Stimulated activated CD8-positive, alpha-beta memory T cell treated with anti-CD3 and anti-CD28 coated beads, Interleukin-7, amount 100 ng/mL, for 24 hours (primary cell): ENCODE measurements around the gene ZNF302.
"Not testable (repeated sequence)": the region's sequence is repeated elsewhere in the genome, so short reads cannot be mapped to it uniquely, and the experiment has no call there.

Experiments
- DNase-seq: peaks from one replicate; pipeline ENCODE4 v3.0.0-alpha.2; 2020; ENCODE audit warnings: low read depth

The ZNF302 gene

DNA sequence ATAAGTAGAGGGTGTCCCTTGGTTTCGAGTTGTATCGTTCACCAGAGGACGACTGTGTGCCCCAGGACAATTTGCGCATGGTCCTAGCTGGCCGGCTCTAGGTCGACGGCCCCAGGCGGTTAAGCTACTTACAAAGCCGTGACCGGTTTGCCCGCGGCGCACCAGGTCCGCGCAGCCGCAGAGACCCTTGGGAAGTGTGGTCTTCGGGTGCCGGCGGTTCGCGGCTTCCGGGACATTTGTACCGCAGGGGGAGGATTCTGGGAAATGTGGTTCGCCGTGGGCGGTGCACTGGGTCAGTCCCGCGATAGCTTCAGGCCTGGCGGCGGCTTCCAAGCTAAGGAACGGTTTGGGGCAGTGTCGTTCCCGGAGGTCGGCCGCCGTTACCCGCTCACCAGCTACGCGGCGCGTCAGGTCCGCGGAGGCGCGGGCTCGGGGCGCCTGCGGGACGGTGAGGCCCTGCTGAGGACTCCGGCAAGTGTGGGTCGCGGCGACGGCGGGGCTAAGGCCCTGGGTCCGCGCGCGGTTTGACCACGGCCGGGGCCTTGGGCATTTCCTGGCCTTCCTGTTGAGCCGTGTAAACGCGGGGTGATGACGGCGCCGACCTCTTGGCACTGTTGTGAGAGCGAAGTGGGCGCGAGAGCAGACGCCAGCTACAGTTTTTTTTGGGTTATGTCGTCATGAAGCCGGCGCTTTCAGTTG is at the start of gene ZNF302:
Gene ZNF302, plus strand, starts transcription at position 293 of the 699 bp plus-strand sequence. CDS start 1,127 bp downstream, outside the sequence.
- peak; percentile 93 for DNase-seq

GRCh38 chr19:34633802-34634201 is 43.7 kb upstream of the ZNF302 start:
- DNase-seq: no peak

DNA sequence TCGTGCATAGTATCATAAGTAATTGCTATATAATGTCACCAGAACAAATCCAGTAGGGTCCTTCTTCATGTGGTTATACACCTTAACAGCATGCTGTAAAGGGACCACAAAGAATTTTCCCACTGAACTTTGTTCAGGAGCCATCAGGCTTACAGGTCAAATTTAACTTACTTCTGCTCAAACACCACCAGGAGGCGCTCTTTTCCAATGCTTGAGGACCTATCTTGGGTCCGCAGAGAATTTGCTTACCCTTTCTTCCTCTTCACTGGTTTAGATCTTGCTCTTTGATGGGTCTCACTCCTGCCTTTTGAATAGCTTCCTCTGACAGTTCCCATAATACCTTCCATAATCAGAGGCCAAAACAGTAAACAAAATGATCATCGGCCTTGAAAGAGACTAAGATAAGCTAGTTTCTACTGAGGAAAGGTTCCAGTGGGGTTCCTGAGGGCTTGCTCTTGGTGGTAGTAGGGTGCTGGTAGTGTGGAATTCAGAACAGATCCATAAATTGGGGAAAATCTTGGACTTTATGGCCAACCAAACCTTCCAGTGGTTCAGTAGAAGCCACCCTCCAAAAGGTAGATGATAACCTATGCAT is 37.9 kb upstream of the ZNF302 start:
- DNase-seq: peak; percentile 28

GRCh38 chr19:34642241-34642640 is 35.2 kb upstream of the ZNF302 start:
- DNase-seq: no peak

DNA sequence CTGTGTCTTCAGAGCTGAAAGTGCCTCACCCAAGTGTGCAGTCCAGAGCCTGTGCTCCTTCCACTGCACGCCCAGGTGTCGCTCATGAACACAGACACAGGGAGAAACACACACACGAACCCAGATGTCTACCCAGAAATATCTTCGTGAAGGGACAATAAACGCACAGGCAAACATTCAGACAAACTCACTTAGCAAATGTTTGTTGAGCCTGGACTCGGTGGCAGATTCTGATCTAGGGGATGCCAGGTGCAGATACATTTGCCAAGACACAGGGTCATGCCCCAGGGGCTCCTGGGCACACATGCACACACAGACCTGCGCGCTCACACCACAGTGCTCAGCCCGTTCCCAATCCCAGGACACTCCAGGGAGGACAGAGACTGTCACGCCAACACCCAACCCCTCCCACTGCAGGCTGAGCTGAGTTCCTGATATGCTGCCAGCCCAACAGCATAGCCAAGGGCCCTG is 32.5 kb upstream of the ZNF302 start:
- DNase-seq: no peak

GRCh38 chr19:34645551-34645950 is 31.9 kb upstream of the ZNF302 start:
- no peak for DNase-seq

- DNase-seq: no peak
These were observed 27.5 kb upstream of the ZNF302 start for GRCh38 chr19:34649886-34650543.

- DNase-seq: no peak
These were observed 25.7 kb upstream of the ZNF302 start for GRCh38 chr19:34651747-34652146.

DNA sequence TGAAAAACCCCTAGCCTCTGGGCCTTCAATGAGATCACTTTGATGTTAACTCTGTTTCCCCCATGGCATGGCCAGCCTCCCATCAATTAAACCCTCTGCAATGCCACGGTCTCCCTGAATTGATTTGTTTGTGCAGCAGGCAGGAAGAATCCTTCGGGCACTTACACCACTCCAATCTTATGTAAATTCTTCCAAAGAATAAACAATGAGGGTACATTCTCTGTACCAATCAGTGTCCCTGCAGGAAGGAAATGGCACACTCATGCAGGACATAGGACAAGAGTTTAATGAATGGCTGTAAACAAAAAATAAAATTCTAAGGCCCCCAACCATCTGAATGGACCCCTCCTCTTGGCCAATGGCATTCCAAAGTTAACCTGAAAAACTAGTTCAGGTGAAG is 22.7 kb upstream of the ZNF302 start:
- DNase-seq: no peak

DNA sequence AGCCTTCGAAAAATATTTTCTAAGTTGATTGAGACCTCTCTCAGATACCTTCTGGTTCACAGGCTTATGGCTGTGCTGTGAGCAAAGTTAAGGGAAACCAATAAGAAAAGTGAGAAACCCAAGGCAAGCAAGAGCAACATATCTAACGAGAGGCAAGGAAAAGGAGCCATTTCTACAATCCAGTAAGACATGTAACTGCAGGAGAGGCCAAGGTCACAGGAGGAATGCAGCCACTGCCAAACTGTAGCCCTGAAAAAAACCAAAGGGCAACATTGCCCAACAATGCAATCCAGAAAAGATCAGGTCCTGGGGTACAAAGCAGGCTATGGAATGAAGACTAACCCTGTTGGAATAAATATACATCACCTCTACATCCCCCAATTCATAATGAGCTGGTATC is 21.8 kb upstream of the ZNF302 start:
- no peak for DNase-seq

- DNase-seq: no peak
These were observed 16.1 kb upstream of the ZNF302 start for GRCh38 chr19:34661357-34661756.

- DNase-seq: no peak
These were observed 14.6 kb upstream of the ZNF302 start for GRCh38 chr19:34662919-34663318.

DNA sequence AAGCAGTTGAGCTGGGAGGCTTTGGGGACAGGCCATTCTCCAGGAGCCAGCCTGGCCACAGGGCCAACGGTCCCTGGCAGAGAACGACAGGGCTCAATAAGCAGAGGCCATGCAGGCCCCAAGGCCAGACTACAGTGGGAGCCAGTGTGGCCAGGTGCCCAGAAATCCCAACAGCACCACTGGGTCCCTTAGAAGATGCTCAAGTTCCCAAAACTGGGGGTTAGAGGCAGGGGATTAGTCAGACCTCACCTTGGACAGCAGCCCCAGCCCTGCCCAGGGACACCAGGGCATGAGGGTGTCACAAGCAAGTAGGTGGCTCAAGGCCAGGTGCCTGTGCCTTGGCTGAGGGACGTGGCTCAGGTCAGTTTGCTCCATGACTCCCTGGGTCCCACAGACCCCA is 13.3 kb upstream of the ZNF302 start:
- no peak for DNase-seq

DNA sequence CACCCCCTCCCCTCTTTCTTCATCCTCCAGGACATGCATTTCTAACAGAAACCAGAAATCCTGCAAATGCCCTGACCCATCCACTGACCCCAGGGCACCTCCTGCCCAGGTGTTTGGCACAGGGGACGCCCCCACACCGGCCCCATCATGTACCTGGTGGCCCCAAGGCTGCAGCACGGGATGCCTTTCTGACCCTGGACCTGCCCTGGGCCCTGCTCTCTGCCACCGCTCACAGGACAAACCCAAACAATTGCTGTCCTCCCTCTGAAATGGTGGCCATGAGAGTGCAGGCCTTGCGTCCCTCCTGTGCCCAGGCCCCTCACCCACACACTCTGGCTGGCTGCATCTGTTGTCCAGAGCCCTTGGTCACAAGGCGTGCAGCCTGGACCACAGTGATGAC is 12.6 kb upstream of the ZNF302 start:
- no peak for DNase-seq

DNA sequence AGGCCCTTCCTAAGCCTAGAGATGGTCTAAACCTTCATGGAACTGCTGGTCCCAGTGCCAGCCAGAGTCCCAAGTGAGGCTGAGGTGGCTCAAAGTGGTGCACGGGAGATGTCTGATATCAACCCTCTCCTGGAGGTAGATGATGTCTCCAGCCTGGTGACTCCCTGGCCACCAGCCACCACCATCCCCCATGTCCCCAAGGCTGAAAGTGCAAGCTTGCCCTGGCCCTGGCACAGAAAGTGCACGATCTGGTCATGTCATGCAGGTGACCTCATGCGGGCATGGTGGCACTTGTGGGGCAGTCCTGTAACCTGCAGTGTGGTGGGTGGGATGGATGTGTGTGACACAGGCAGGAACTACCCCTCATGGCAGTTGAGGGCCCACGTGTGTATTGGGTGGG is 12.2 kb upstream of the ZNF302 start:
- DNase-seq: not testable (repeated sequence)

GRCh38 chr19:34666200-34666957 is 11.1 kb upstream of the ZNF302 start:
- DNase-seq: no peak

DNA sequence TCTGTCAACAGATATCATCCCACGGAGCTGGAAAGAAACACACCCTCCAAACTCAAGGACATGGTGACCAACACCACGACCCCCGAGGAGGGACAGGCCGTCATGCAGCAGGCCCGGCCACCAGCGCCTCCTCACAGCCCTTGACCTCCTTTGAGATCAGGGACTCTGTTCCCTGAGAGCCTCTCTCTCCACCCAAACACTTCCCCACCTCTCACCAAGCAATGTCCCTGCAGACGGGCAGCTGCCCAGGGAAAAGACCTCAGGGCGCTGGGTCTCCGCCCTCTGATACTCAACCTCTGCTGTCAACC is 10.6 kb upstream of the ZNF302 start:
- DNase-seq: no peak

DNA sequence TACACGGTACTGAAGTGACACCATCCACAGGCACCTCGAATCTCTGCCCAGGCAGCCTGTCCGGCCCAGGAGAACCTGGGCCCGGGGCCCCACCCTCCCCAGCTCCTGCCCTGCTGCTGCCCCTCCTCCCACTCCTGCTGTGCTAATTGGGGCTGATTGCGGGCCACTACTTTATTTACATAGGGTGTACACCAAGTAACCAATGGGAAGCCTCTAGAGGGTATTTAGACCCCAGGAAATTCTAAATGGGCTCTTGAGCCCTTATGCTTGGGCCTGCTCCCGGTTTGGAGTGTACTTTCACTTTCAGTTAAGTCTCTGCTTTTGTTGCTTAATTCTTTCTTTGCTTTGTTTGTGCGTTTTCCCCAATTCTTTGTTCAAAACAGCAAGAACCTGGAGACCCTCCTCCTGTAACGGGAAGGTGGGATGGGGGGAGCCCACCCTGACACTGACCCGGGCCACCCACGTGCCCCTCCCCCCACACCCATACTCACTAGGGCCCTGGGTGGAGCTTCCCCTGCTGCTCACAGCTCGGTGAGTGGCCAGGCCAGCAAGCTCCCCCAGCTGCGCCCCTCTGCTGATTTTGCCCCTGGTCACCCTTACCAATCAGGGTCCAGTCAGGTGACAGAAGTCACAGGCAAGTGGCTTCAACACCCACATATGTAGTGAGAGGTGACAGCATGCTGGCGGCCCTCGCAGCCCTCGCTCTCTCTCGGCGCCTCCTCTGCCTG is 10.0 kb upstream of the ZNF302 start:
- DNase-seq: no peak

- not testable (repeated sequence) for DNase-seq
These were observed 9.3 kb upstream of the ZNF302 start for GRCh38 chr19:34668077-34668689.

DNA sequence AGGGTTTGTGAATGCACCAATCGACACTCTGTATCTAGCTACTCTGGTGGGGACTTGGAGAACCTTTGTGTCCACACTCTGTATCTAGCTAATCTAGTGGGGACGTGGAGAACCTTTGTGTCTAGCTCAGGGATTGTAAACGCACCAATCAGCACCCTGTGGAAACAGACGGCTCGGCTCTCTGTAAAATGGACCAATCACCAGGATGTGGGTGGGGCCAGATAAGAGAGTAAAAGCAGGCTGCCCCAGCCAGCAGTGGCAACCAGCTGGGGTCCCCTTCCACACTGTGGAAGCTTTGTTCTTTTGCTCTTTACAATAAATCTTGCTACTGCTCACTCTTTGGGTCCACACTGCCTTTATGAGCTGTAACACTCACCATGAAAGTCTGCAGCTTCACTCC is 8.8 kb upstream of the ZNF302 start:
- DNase-seq: not testable (repeated sequence)

- DNase-seq: no peak
These were observed 8.2 kb upstream of the ZNF302 start for GRCh38 chr19:34669305-34669704.

- no peak for DNase-seq
These were observed 5.5 kb upstream of the ZNF302 start for GRCh38 chr19:34671972-34672371.
